SK-N-SH treated with all-trans-retinoic acid at 6 μM for 48 hours (cell line): ENCODE results near the gene CPOX.

Source experiments
- CREB5 ChIP-seq: fragments of 250-450 bp; sonication (Bioruptor Pico); IDR thresholded peaks from 2 replicates; pipeline ENCODE4 v1.5.1; 2020; ENCODE audit warnings: low read depth, mild to moderate bottlenecking, moderate library complexity
- RARB ChIP-seq: fragments of 250-450 bp; sonication (Bioruptor Pico); IDR thresholded peaks from 2 replicates; pipeline ENCODE4 v1.8.0; 2021; ENCODE audit warnings: mild to moderate bottlenecking, moderate library complexity
- ZFP3 ChIP-seq: fragments of 250-450 bp; sonication (Bioruptor Pico); IDR thresholded peaks from 2 replicates; pipeline ENCODE4 v1.5.0; 2020; ENCODE audit warnings: mild to moderate bottlenecking, moderate library complexity
- ZNF70 ChIP-seq: fragments of 450-650 bp; formaldehyde crosslinking; IDR thresholded peaks from 2 replicates; pipeline ENCODE4 v1.5.0; 2020; ENCODE audit warnings: mild to moderate bottlenecking, moderate library complexity

GRCh38 chr3:98563661-98564281 lies 29.6 kb downstream of the CPOX start:
- no peak for TF ChIP-seq RARB
- no peak for TF ChIP-seq CREB5 (CRISPR knock-in tag)
- no peak for TF ChIP-seq ZNF70
- TF ChIP-seq ZFP3 (CRISPR knock-in tag) = no peak
